Mesothelial cell of epicardium (in vitro differentiated cells): Measurements from ENCODE around the gene GSS. TPM values are rescaled to one million over a fixed set of nuclear protein-coding genes. Genes with fewer than 3 reads are reported as not detected.
"Not testable (repeated sequence)": the region's sequence is repeated elsewhere in the genome, so short reads cannot be mapped to it uniquely, and the experiment has no call there.

Source experiments
- DNase-seq, 2 experiments: peaks; one replicate each; pipeline ENCODE4 v3.0.0; 2021; ENCODE audit warnings: low spot score in 2 of 2; ENCODE audit not compliant: unreplicated experiment in 2 of 2
- H3K27ac Mint-ChIP-seq: 2 replicates; pipeline ENCODE4 v1.8.0; 2021; ENCODE audit warnings: mixed read lengths
- H3K27me3 Mint-ChIP-seq: 2 replicates; pipeline ENCODE4 v1.8.0; 2021; ENCODE audit warnings: low read depth, mixed read lengths
- H3K36me3 Mint-ChIP-seq: 2 replicates; pipeline ENCODE4 v1.8.0; 2021; ENCODE audit warnings: mixed read lengths
- H3K4me1 Mint-ChIP-seq: 2 replicates; pipeline ENCODE4 v1.8.0; 2021; ENCODE audit warnings: mixed read lengths
- H3K4me3 Mint-ChIP-seq: 2 replicates; pipeline ENCODE4 v1.8.0; 2021; ENCODE audit warnings: mild to moderate bottlenecking, moderate library complexity, mixed read lengths
- H3K9me3 Mint-ChIP-seq: 2 replicates; pipeline ENCODE4 v1.8.0; 2021; ENCODE audit warnings: mixed read lengths
- CTCF ChIP-seq: fragments of 200-600 bp; sonication (generic); IDR thresholded peaks from one replicate; pipeline ENCODE4 v1.5.0; 2021; ENCODE audit warnings: antibody characterized with exemption; ENCODE audit not compliant: unreplicated experiment
- total RNA-seq: library from RNA; stranded (reverse); gene quantifications from 3 replicates; pipeline ENCODE4 v1.2.1, GENCODE V29; 2021

Gene GSS
- total RNA-seq, 1 donor from 2014 or later: 54.8 TPM

- Mint-ChIP-seq H3K9me3 (peaks cover 5% of the 10 kb centered on the region), H3K27ac (no peak overlapping the region), H3K27me3 (no peaks in the 10 kb centered on the region), H3K4me1 (no peaks in the 10 kb centered on the region), H3K36me3 (peaks cover 20% of the 10 kb centered on the region), H3K4me3 (no peak overlapping the region)
- no peak for DNase-seq
- TF ChIP-seq CTCF: no peak
Measured at GRCh38 chr20:34887023-34887422, 68.6 kb downstream of the GSS start.

- no peaks in the 10 kb centered on the region for H3K27me3 Mint-ChIP-seq
- no peak overlapping the region for H3K4me3 Mint-ChIP-seq
- H3K36me3 Mint-ChIP-seq: peaks cover 20% of the 10 kb centered on the region
Measured at GRCh38 chr20:34886122-34886521, 69.5 kb downstream of the GSS start.

GRCh38 chr20:34884260-34884659 lies 71.3 kb downstream of the GSS start:
- DNase-seq: no peak
- no peaks in the 10 kb centered on the region for H3K27me3 Mint-ChIP-seq
- H3K4me3 Mint-ChIP-seq: no peak overlapping the region
- H3K27ac Mint-ChIP-seq: no peak overlapping the region
- H3K4me1 Mint-ChIP-seq: peaks cover 3% of the 10 kb centered on the region
- H3K36me3 Mint-ChIP-seq: peaks cover 18% of the 10 kb centered on the region
- TF ChIP-seq CTCF: no peak
- peaks cover 5% of the 10 kb centered on the region for H3K9me3 Mint-ChIP-seq

More at GRCh38 chr20:34886122-34886521, 69.5 kb downstream of the GSS start:
- TF ChIP-seq CTCF: no peak
- Mint-ChIP-seq H3K27ac (no peak overlapping the region), H3K4me1 (no peaks in the 10 kb centered on the region), H3K9me3 (peaks cover 5% of the 10 kb centered on the region)
- no peak for DNase-seq

DNA sequence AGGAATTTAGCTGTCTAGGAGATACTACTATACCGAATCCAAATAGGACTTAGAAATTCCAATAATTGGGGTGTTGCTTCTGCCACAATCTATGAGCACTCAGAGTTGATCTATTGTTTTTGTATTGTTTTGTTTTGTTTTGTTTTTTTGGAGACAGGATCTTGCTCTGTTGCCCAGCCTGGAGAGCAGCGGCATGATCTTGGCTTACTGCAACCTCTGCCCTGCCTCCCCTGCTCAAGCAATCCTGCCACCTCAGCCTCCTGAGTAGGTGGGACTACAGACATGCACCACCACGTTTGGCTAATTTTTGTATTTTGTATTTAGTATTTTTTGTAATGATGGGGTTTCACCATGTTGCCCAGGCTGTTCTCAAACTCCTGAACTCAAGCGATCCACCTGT lies 71.8 kb downstream of the GSS start:
- TF ChIP-seq CTCF: no peak

GRCh38 chr20:34883087-34883688 lies 72.4 kb downstream of the GSS start:
- no peak overlapping the region for H3K27ac Mint-ChIP-seq
- H3K4me1 Mint-ChIP-seq: peaks cover 5% of the 10 kb centered on the region
- no peak for DNase-seq
- no peaks in the 10 kb centered on the region for H3K9me3 Mint-ChIP-seq
- no peak overlapping the region for H3K4me3 Mint-ChIP-seq
- H3K36me3 Mint-ChIP-seq: peaks cover 15% of the 10 kb centered on the region
- TF ChIP-seq CTCF: no peak
- no peaks in the 10 kb centered on the region for H3K27me3 Mint-ChIP-seq

More for the DNA sequence above, 71.8 kb downstream of the GSS start:
- Mint-ChIP-seq H3K27ac (no peak overlapping the region), H3K4me3 (no peak overlapping the region), H3K36me3 (peaks cover 20% of the 10 kb centered on the region), H3K4me1 (peaks cover 5% of the 10 kb centered on the region), H3K9me3 (peaks cover 5% of the 10 kb centered on the region), H3K27me3 (no peaks in the 10 kb centered on the region)
- no peak for DNase-seq

- no peak for TF ChIP-seq CTCF
- Mint-ChIP-seq H3K4me3 (no peak overlapping the region), H3K36me3 (peaks cover 13% of the 10 kb centered on the region), H3K27me3 (no peaks in the 10 kb centered on the region), H3K27ac (no peak overlapping the region), H3K4me1 (peaks cover 10% of the 10 kb centered on the region), H3K9me3 (no peaks in the 10 kb centered on the region)
- no peak for DNase-seq
Measured at GRCh38 chr20:34881689-34882088, 73.9 kb downstream of the GSS start.

GRCh38 chr20:34880971-34881370 lies 74.6 kb downstream of the GSS start:
- not testable (repeated sequence) for H3K27ac Mint-ChIP-seq, H3K9me3 Mint-ChIP-seq, H3K4me3 Mint-ChIP-seq, DNase-seq, H3K27me3 Mint-ChIP-seq
- Mint-ChIP-seq H3K36me3 (peaks cover 11% of the 10 kb centered on the region), H3K4me1 (peaks cover 11% of the 10 kb centered on the region)
